Astrocyte of the spinal cord (primary cell): ENCODE measurements around the gene ERN1.

ENCODE experiments used
- DNase-seq: peaks from one replicate; pipeline ENCODE4 v3.0.0; 2011; ENCODE audit warnings: low read depth, low spot score
- H3K4me3 ChIP-seq: 2 replicates; pipeline ENCODE4 v1.5.1; 2011; ENCODE audit warnings: low read depth, mild to moderate bottlenecking, low read length, moderate library complexity
- CTCF ChIP-seq: IDR thresholded peaks from 2 replicates; pipeline ENCODE4 v1.5.1; 2012; ENCODE audit warnings: low read depth, mild to moderate bottlenecking, low read length, inconsistent platforms
- in situ Hi-C: cut with HindIII; loops from 2 replicates; pipeline ENCODE4 v1.10.0; 2017; ENCODE audit warnings: low sequenced_read_pairs

ERN1 gene

DNA sequence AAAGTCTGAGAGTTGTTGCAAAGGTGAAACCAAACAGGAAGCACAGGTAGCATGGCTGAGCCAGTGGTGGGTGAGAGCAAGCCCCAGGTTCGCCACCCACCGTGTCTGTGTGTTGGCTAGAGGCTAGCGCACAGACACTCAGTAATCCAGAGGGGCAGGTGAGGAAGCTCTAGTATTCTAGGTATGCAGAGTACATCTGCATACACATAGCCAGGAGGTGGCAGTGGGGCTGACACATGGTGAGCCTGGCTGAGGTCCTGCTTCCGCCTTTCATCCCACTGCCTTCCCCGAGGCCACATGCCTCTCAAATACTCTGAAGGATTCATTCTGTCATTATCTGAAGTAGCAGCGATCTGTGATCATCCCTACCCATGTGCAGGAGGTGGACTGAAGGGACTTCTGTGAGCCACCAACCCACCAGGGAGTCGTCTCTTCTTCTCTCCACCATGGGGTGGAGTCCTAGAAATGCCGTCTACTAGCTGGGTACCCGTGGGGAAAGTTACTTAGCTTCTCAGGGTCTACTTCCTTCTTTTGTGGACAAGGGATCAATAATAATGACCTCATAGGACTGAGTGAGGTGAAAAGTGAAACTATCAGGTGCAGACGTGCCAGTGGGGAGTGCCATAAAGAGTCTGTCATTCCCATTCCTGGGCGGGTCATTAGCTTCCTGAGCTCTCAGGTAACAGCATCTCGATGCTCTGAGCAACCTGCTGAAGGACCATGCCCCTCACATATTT, 73.5 kb downstream of the ERN1 start:
- no peak for TF ChIP-seq CTCF
- no peak for DNase-seq
- H3K4me3 ChIP-seq = no peak overlapping the region
- in situ Hi-C loops = no loop called here

- no peak for TF ChIP-seq CTCF
- no peak overlapping the region for H3K4me3 ChIP-seq
- DNase-seq = no peak
- in situ Hi-C loops = no loop called here
Measured at GRCh38 chr17:64055183-64056142, 74.5 kb downstream of the ERN1 start.

- no peak for TF ChIP-seq CTCF
- DNase-seq = no peak
- no peak overlapping the region for H3K4me3 ChIP-seq
- in situ Hi-C loops = no loop called here
Measured at GRCh38 chr17:64054304-64054703, 75.6 kb downstream of the ERN1 start.

DNA sequence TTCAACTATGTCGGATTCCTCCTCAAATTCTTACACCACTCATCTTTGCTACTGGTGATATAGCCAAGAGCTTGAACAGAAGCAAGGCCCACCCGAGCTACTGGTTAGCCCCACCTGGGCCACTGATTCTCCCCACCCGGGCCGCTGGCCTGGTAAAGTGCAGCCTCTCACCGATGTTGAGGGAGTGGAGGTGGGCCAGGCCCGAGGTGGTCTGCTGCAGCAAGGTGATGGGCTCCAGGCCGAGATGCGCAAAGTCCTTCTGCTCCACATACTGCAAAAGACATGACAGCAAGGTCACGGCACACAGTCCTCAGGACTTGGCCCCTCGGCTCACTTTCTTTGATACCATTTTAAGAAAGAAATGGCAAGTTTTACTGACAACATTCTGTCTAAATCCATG, 76.8 kb downstream of the ERN1 start:
- no peak for TF ChIP-seq CTCF
- no peak for DNase-seq
- in situ Hi-C loops = no loop called here
- no peak overlapping the region for H3K4me3 ChIP-seq

DNA sequence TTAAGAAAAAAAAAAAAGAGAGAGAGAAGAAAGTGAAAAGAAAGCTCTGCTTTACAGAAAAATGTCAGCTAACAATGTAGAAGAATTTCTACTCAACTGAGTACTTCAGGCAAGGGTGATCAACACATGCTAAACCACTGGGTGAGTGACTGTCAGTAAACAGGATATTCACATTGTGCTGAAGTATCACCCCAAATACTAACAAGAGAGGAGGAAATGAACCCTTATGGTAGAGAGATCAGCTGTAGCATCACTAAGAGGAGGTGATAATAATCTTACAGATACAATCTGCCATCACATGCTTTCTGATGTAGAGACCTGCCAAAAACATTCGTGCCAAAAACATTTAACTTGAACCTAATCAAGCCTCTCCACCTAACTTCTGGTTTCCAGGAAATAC, 78.8 kb downstream of the ERN1 start:
- H3K4me3 ChIP-seq = no peak overlapping the region
- in situ Hi-C loops = no loop called here
- TF ChIP-seq CTCF = no peak
- DNase-seq = no peak

- DNase-seq = no peak
- no peak for TF ChIP-seq CTCF
- no peak overlapping the region for H3K4me3 ChIP-seq
- in situ Hi-C loops = no loop called here
Measured at GRCh38 chr17:64048805-64049204, 81.1 kb downstream of the ERN1 start.
